OCI-LY3 (cell line): Measurements from ENCODE around the gene PPARGC1A.

ENCODE experiments used
- CTCF ChIP-seq: fragments of 200-600, 300-600 bp; sonication (generic); IDR thresholded peaks from 2 replicates; pipeline ENCODE4 v1.5.1; 2014; ENCODE audit warnings: antibody characterized with exemption, low read length, low read depth
- EZH2phosphoT487 ChIP-seq: fragments of 200-600 bp; shearing (Covaris generic); IDR thresholded peaks from 2 replicates; pipeline ENCODE4 v1.6.1; 2018; ENCODE audit warnings: antibody characterized with exemption, mixed run types, low read depth

GRCh38 chr4:23916282-23916681 is 26.4 kb upstream of the PPARGC1A start:
- TF ChIP-seq CTCF (no peak), EZH2phosphoT487 (no peak)
